Coronary artery (tissue), 2 donors: ENCODE results near the gene LRRC55.

Experiments
- DNase-seq: peaks from one replicate; pipeline ENCODE4 v3.0.0-alpha.2; 2017; ENCODE audit warnings: low spot score
- H3K27ac ChIP-seq, 2 donors: fragments of 200-600 bp; sonication (generic); one replicate each; pipeline ENCODE4 v1.5.1; 2016 to 2019
- H3K4me3 ChIP-seq: fragments of 200-600 bp; sonication (generic); 2 replicates; pipeline ENCODE4 v1.5.1; 2016; ENCODE audit warnings: mild to moderate bottlenecking, moderate library complexity
- TF ChIP-seq, protein P1 (sequence below): fragments of 200-600 bp; sonication (generic); IDR thresholded peaks from one replicate; pipeline ENCODE4 v1.5.1; 2019; ENCODE audit warnings: antibody characterized with exemption

The LRRC55 gene

DNA sequence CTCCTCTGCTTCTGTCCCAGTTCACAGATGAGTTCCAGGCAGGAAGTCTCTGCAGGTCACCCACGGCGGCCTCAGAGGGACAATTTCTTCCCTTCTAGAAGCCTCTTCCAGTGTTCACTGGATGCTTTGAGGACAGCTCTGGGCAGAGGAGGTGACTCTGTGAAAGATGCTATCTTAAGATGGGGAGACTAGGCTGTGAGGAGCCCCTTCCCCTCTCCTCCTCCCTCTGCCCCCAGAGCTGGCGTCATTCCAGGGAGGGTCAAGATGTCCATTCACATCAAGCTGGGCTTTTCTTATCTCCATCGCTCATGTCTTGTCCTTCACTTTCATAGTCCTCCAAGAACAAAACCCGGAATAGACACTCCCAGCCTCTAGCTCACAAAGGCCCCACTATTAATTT is 51.9 kb downstream of the LRRC55 start:
- Histone ChIP-seq H3K27ac (no peak overlapping the region), H3K4me3 (no peak overlapping the region)
- no peak for DNase-seq
- TF ChIP-seq, protein P1, sequence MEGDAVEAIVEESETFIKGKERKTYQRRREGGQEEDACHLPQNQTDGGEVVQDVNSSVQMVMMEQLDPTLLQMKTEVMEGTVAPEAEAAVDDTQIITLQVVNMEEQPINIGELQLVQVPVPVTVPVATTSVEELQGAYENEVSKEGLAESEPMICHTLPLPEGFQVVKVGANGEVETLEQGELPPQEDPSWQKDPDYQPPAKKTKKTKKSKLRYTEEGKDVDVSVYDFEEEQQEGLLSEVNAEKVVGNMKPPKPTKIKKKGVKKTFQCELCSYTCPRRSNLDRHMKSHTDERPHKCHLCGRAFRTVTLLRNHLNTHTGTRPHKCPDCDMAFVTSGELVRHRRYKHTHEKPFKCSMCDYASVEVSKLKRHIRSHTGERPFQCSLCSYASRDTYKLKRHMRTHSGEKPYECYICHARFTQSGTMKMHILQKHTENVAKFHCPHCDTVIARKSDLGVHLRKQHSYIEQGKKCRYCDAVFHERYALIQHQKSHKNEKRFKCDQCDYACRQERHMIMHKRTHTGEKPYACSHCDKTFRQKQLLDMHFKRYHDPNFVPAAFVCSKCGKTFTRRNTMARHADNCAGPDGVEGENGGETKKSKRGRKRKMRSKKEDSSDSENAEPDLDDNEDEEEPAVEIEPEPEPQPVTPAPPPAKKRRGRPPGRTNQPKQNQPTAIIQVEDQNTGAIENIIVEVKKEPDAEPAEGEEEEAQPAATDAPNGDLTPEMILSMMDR, result no peak

DNA sequence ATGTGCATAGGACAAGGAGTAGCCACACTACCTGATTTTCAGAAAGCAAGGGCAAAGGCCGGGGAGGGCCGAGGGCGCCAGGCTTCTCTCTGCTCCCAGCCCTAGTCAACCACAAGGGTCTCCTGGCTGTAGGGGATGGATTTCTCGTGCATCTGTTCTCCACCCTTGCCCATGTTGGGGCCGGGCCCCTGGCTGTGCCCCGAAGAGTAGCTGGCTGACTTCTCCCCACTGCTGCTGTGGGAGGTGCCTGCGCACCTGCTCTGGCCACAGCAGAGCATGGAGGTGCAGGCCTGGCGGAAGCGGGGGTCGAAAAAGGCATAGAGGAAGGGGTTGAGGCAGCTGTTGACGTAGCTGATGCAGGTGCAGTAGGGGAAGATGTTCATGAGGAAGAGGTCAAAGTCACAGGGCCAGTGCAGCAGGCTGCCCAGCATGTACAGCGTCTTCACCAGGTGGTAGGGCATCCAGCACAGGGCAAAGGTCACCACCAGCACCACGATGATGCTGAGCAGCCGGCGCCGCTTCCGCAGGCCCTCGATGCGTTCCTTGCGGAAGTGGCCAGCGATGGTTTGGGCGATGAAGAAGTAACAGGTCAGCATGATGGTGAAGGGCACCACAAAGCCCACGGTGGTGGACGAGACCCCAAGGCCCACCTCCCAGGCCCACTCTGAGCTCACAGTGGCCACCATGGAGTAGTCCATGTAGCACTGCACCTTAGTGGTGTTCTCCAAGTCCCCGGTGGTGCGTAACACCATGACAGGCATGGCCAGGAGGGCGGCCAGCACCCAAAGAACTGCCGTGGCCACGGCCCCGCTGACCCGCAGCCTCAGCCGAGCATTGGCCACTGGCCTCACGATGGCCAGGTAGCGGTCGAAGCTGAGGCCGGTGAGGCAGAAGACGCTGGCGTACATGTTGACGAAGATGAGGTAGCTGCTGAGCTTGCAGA is 54.3 kb downstream of the LRRC55 start:
- no peak for DNase-seq
- peak overlapping the region in 1 of 2 donors; percentile 5 for H3K27ac ChIP-seq

DNA sequence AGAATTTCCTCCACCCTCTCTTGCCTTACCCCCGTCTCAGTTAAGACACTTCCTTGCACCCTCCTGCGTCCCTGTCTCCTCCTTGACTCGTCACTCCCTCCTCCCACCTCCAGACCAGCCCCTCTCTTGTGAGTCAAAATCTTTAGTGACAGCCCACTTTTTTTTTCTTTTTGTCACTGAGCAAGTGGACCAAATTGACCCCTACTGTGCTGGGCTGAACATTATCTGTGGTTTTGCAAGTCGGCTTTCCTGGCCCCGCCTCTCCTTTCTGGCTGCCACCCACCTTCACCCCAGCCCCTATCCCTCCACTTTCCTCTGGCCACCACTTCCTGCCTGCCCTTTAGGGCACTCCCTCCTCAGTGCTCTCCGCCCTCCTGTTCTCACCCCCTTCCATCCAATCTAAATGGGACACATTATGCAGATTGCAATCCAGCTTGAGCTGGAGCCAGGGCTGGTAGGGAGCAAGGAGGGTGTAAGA is 55.5 kb downstream of the LRRC55 start, which contains the start of gene APLNR:
TSS of gene APLNR (minus strand) at position 47 of the 478 bp plus-strand sequence. CDS start 246 bp downstream, outside the sequence.
- TF ChIP-seq, protein P1, result no peak
- DNase-seq, result no peak
- peak within 1 kb of the TSS; percentile 32 for H3K4me3 ChIP-seq
- H3K27ac ChIP-seq, result peak within 1 kb of the TSS in 1 of 2 donors; percentile 7

More for the DNA sequence above, 54.3 kb downstream of the LRRC55 start:
- peak overlapping the region; percentile 32 for H3K4me3 ChIP-seq
- TF ChIP-seq, protein P1, result no peak

DNA sequence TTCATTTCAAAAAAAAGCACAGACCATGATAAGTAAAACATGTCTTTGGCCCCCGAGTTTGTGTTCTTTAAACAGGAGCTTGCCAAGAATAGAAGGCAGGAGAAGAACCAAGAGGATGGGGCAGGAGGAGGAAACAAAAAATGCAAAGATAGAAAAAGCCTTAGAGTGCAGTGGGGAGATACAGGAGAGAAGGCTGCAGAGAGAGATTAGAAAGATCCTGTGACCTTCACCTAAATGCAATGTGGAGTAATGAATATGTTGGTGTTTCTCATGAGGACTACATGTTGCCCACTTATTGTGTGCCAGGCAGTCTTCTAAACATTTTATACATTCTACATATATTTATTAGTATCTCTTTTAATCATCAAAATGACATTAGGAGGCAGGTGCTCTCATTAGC is 57.6 kb downstream of the LRRC55 start:
- no peak overlapping the region for H3K4me3 ChIP-seq
- no peak overlapping the region for H3K27ac ChIP-seq
- TF ChIP-seq, protein P1, result no peak
- no peak for DNase-seq

DNA sequence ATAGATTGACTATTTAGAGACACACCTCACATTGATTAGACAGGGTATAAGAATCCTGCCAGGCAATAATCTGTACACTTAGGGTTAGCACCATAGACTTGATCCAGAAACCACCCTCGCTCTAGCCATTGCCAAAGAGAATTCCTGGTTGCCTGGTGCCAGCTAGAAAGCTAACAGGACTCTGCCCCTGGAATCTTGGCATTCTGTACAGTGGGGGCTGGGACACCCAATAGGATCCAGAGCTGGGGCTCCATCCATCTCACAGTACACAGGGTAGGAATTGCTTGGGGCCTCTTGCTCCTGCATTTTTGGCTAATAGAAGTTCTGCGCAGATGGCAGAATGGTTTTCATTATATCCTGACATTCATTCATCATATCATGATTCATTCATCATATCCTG is 58.3 kb downstream of the LRRC55 start:
- no peak overlapping the region for H3K4me3 ChIP-seq
- no peak for DNase-seq
- TF ChIP-seq, protein P1, result no peak
- H3K27ac ChIP-seq, result no peak overlapping the region

DNA sequence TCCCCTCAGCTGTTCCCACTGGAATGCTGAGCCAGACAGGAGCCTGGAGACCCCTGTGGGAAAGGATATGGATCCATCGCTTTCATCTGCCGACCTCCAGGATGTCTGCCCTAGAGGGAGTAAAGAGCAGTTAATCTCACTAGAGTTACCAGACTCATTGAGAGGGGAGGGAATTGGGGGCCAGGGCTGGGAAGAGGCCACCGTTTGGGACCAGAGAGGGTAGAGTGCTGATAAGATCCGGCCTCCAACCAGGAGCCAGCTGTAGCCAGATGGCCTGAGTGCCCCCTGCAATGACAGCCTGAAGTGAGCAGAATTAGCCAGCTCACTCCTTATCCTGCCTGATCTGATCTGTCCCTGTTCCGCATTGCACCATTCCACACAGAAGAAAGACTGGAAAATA is 59.0 kb downstream of the LRRC55 start:
- TF ChIP-seq, protein P1, result no peak
- H3K4me3 ChIP-seq, result no peak overlapping the region
- H3K27ac ChIP-seq, result no peak overlapping the region
- no peak for DNase-seq
